SK-MEL-5 (cell line): Measurements from ENCODE around the gene SOX6. TPM values are rescaled to one million over a fixed set of nuclear protein-coding genes. Genes with fewer than 3 reads are reported as not detected.

ENCODE experiments used
- DNase-seq: peaks from one replicate; pipeline ENCODE4 v3.0.0-alpha.2; 2016; ENCODE audit warnings: low read depth, low spot score
- in situ Hi-C: cut with HindIII; loops from 2 replicates; pipeline ENCODE4 v1.10.0; 2016; ENCODE audit warnings: low sequenced_read_pairs, high pct_unique_total_duplicates, low pct_unique_long_range_greater_than_20kb
- total RNA-seq: library from RNA; depleted of rRNA; stranded (reverse); fragments of >200 nt; shearing (Covaris generic); gene quantifications from 2 replicates; pipeline ENCODE4 v1.2.3, GENCODE V29; 2014

Gene SOX6
- total RNA-seq, 1 experiment from 2014 or later: 84.9 TPM

DNA sequence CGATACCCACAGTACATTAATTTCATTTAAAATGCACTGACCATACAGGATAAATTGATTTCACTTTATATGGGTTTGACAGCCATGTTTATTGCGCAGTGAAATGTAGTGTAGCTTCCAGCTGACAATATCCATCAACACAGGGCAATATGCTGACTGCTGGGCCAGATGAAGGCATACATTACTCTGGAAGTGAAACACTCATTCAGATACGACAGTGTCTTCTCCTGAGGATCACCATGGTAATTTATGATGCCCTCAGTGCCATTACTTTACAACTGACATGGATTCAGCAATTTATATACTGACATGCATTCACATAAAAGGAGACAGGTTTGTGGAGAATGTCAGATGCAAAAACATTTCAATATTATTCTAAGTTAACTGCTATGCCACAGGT, 365.1 kb downstream of the SOX6 start:
- in situ Hi-C loops: no loop called here
- DNase-seq: no peak

DNA sequence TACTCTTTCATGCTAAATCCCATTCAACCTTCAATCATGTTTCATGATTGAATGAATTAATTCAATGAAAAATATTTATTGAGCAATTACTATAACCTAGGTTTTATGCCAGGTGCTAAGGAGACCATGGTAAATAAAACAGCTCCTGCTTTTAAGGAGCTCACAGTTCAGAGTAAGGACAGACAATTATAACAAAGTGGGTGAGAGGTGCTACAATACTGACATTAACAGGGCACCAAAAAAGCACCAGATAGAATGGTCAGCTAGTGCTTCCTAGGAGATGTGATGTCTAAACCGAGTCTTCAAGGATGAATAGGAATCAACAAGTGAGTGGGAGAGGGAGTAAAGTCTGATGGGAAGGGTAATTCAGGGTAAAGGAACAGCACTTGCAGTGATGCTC, 366.7 kb downstream of the SOX6 start:
- in situ Hi-C loops: no loop called here
- DNase-seq: no peak

DNA sequence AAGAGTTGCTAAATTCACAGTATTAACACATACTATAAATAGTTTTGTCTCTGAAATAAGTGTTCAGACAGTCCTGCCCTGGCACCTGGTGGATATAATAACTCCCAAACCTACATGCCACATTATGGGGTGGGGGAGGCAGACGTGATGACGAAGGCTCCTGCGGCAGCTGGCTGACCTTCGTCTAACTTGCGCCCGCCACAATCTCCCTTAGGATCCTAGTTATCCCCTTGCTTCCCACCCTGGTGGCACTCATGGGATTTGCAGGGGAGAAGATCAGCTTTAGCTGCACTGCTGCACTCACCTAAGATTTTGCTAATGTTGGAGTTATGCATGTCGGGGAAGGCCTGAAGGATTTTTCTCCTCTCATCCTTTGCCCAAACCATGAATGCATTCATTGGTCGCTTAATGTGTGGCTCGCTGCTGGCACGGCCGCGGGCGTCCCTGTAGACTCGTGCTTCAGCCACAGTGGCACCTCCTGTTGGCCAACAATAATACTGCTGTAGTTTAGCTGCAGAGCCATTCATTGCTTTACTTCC, 367.6 kb downstream of the SOX6 start:
- peak; percentile 51 for DNase-seq
- in situ Hi-C loops: no loop called here

DNA sequence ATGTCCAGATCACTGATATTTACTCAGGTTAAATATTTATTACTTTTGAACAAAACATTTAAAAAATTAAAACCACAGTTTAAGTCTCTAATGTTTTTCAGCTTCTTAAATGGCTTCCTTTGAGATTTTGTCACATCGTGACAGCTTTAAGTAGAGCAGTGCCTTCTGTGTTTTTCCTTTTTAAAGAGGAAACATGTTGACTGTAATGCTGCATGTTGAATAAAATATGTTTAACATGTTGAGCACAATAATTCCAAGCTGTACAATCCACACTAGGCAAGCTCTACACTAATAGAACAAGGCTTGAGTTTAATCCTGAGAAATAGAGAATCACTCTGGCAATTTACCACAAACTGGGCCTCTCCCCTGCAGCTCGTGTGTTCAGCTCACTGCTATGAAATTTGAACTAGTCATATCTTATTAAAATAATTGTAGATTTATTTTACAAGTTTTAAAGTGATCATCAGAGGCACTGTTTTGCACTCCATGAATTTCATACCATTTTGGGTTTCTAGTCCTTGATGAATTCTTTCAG, 368.3 kb downstream of the SOX6 start:
- no peak for DNase-seq
- in situ Hi-C loops: no loop called here

DNA sequence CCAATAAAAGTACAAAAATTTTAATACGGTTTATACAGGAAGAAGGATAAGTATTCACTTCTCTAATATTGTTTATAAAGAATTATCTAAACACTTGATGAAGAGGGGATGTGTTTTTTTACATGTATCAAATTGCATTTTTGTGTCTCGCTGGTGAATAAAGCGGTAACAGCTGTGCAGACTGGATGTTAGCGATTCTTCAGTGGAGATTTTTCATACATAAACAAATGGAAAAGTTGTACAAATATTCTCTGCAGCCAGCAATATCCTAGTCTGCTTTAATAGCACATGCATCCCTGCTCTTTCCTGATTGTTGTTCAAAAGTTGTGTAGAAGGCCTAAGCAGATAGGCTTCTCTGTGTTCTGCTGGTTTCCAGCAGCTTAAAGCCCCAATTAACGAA, 369.3 kb downstream of the SOX6 start:
- in situ Hi-C loops: no loop called here
- DNase-seq: no peak

DNA sequence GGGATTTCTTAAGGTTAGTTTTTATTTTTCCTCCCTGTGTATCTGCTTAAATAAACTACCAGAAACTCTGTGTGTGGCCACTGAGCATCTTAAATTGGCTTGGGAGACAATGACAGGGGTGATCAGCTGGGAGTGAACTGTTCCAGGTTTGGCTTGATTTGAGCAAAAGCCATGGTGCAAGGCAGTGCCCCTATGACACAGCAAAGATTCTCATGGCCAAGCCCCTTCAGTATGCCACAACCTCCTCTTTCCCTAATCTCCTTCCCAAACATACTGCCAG, 370.5 kb downstream of the SOX6 start:
- no peak for DNase-seq
- in situ Hi-C loops: no loop called here

DNA sequence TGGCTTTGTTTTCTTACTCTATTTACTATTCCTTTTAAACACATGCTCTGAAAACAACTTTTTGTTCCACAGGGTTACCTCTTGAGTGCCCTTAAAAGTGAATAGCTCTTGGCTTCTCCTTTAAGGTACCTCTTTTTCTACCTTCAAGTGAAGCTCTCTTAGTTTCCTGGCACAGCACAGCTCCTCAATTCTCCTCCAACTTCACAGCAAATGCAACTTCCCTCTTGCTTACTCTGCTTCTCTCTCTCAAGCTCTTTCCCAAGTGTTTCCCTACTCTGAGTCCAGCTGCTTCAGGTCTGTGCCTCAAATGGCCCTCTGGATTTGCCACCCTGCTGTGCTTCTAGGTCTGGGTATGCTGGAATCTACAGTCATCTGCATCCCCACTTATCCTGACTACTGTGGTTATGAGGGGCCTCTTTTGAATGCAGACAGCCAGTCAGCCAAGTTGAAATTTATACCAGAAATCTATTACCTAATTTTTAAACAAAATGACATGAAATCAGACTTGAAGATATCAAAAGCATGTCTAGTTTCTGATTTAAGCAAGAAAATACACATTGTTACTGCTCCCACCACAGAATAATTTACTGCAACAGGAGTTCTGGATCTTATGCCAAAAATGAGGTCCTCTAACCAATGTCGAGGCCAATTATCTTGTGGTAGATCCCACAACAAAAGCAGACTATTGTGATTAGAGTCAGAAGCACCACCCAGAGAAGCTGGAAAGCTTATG, 371.1 kb downstream of the SOX6 start:
- in situ Hi-C loops: no loop called here
- DNase-seq: no peak

DNA sequence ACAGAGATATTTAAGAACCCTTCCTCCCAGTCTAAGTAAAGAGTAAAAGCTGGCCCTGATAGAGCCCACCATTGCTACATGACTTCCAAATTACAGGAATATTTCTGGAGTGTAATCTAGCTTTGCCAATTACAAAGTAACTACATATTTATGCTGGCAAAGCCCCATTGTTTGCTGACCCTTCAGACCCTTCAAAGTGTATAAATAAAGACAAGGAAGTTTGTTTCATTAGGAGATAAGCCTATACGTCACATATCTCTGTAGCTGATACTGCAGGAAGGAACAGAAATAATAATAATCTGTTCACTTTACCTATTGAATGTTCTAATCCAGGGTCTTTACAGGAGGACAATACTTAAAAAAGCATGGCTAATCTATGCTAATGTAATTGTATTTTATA, 375.1 kb downstream of the SOX6 start:
- in situ Hi-C loops: no loop called here
- no peak for DNase-seq

DNA sequence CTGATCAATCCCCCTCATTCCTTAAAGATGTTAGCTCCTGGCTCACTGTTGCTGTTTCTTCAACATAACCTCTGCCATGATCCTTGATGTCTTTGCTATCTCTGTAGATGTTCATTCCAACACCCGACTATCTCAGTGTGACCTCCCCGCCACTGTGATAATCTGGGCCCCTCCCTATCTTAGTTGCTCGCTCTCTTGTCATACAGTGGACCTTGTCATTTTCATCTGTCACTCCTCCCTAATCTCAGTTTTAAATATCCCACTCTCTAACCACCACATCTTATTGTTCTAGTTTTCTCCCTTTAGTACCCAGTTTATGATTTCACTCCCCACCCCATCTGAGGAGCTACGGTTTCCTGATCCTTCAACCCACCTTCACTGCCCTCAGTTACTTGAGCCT, 379.2 kb downstream of the SOX6 start:
- in situ Hi-C loops: no loop called here
- DNase-seq: no peak

DNA sequence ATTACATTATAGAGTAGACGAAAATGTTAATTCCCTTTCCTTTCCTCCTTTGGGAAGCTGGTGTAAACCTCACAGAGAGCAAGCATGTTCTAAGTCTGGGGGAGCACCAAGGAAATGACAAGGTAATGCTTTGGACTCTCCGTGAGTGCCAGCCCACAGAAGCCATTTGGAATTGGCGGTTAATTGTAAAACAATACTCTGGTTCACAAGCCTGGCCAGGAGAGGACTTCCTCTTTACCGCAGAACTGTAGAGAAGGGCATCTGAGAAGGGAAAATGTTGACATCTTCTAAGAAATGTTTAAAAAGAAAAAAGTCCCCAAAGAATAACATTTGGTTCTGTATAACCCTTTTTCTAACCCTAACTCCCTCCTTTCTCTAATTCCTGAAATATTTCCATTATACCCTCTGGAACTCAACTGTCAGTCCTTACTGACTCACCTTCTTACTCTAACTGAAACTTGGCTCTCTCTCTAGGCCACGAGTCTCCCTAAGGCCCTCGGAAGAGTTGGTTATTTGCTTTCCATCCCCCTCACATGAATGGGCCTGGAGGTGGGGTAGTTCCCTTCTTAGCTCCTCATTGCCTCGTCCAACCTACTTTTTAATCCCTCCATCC, 379.8 kb downstream of the SOX6 start:
- peak; percentile 78 for DNase-seq
- in situ Hi-C loops: no loop called here

DNA sequence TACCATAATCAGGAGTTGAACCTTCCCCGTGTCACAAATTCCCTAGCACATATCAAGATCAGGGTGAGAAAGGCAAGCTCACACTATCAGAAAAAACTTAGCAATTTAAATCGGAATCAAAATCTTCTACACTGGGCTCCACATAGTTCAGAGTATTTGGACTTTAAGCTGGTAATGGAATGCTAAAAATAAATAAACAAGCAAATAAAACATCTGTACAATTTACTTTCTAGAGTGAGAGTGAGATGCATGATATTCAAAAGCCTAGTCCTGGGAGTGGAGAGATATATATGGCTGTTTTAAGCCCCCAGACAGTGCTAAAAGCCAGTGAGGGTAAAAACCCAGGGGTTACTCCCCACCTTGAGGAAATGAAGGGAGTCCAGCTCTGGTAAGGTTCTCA, 380.6 kb downstream of the SOX6 start:
- in situ Hi-C loops: no loop called here
- no peak for DNase-seq

DNA sequence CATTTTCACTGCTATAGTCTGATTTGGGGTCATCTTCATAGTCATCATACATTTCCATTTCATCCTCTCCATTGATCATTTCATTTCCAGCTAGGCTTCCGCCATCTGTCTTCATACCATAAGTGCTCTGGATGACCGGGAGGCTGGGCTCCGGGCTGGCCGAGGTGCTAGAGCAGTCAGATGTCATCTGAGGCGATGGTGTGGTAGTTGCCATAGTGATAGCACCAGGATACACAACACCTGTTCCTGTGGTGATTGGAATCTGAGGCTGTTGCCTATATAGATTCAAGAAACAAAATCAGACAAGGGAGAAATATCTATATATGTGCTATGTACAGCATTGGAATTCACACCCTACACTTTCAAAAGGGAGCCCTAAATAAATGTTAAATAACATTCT, 383.5 kb downstream of the SOX6 start:
- in situ Hi-C loops: no loop called here
- DNase-seq: no peak

DNA sequence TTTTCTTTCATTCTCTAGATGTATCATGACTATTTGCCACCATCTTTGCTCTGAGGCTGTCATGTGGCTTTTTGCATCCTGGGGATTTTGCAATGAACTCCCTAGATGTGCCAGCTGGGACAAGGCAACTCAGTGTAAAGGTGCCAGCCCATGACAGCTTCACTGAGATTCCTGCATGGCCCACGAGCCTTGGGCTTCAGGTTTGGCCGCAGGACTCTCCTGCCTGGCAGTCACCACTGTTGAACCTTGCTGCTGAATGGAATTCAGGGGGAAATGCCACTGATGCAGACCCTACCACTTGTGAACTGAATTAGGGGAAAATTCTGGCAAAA, 385.2 kb downstream of the SOX6 start:
- in situ Hi-C loops: no loop called here
- DNase-seq: peak; percentile 27

DNA sequence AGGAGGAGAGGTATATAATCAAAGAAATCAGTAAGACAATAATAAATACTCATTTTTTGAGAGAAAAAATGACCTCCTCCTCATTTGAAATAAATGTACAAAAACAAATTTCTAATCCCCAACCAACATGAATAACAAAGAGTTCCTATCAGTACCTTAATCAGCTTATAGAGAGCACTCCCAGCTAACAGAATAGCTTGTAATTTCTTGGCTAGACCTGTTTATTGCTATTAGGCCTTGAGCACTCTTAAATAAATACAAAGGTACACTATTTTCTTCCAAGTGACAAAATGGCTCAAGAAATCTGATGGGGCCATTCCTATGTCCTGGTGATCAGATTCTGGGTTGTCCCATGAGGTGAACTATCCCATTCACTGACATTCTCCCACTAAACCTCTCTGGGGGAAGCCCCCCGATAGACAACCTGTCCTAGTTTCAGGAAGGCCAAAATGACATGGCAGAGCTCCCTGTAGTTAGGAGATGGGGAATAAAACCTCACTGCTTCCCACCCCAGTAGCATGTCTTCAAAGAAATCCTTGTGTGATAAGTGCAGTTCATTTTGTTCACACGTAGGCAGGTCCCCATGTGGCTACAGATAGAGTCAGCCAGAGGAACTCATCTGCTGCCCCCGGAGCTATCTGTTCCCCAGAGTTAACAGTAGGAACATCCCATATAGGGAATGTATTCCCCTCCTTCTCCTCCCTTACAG, 385.7 kb downstream of the SOX6 start:
- peak; percentile 34 for DNase-seq
- in situ Hi-C loops: no loop called here

DNA sequence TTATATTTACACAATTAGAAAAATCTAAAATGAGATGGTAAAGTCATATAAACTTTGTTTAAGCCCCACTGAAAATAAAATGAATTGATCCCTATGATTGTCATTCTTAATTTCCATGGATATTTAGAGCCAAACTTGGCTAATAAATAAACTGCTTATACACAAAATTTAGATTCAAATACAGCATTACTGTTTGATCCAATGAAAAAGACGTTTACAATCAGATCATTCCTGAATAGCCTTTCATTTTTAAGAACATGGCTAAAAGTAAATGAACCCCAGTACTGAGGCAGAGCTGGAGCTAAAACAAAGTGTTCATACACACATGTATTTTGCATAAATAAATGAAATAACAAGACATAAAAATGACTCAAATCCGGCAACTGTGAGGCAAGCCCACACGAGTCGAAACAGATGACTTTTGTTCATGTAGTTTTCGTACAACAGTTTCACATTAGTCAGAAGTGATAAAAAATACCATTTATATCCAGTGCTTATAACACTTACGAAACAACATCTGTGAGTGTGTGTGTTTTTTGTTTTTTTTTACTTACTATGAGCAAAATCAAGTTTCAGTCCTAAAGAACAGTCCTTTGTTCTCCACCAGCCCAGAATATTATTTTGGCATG, 386.5 kb downstream of the SOX6 start:
- in situ Hi-C loops: no loop called here
- peak; percentile 99 for DNase-seq

DNA sequence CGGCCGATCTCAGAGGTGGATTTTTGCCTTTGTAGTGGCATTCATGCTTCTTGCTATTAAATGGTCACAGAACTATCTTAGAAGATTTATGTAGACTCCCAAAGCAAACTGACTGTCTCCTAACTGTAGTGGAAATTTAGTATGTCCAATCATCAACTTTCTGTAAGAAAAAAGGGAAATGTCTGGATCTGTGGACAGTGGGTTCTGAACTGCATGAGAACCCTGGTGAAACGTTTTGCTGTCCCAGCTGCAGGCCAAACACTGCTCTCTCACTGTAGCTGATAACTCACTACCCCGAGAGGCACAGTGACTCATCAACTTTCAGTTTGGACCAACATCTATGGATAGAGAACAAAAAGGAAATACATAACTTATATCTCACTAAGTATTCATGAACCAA, 387.1 kb downstream of the SOX6 start:
- in situ Hi-C loops: no loop called here
- peak; percentile 92 for DNase-seq

DNA sequence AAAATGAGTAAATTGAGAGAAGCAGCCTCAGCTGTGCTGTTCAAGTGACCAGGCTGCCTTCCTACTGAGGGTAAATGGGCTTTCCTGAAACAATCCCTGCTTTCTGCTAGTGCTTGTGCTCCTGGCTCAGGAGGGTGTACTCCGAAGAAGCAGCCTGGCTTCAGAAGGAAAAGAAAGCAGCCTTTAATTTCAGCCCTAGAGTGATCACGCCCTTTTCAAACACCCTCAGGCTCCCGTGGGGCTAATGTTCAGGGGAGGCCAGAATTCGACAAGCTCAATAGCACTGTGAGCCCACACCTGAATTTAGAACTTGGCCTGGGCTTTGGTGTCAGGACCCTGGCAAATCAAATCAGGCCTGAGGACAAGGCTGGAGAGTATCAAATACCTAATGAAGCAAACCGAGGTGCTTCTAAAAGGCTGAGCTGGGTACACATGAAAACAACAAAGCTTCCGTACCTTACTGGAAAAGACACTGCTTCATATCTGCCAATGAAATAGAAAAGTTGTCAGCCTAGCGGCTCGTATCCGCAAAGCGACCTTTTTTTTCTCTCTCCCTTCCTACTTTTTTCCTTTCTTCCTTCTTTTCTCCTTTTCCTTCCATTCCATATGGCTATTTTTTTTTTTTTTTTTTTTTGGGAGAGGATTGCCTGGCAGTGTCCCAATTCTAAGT, 387.8 kb downstream of the SOX6 start:
- peak; percentile 90 for DNase-seq
- in situ Hi-C loops: no loop called here

DNA sequence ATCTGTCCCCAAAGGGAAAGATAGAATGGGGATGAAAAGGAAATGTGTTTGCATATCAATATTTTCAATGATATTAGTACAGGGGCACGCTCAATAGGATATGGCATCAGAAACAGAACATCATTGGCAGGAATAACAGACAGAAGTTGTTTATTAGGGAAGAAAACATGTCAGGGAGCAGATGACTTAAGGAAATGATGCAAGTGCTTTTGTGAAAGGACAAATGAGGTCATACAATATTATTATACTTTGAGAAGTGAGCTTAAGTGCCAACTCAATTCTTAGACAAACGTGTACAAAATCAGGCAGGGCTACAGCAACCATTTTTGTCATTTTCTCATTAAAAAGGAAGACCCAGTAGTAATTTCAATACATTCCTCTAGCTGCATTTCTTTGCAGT, 388.4 kb downstream of the SOX6 start:
- DNase-seq: peak; percentile 59
- in situ Hi-C loops: no loop called here
